Activated CD4-positive, alpha-beta memory T cell treated with anti-CD3 and anti-CD28 coated beads, Interleukin-2, amount 10 ng/mL, durations not matched to agents 7 days and 5 days (primary cell): ENCODE data around the gene SPAG17. TPM values are rescaled to one million over a fixed set of nuclear protein-coding genes. Genes with fewer than 3 reads are reported as not detected.

Experiments used
- CTCF ChIA-PET: fragments of 350-600 bp; sonication (Branson Sonifier 250); formaldehyde crosslinking; loops from one replicate; lab custom pipeline; 2021; ENCODE audit warnings: antibody characterized with exemption, inconsistent platforms; lab: Charles Lee
- POLR2A ChIA-PET: fragments of 350-600 bp; sonication (Branson Sonifier 250); formaldehyde crosslinking; loops from one replicate; lab custom pipeline; 2021; ENCODE audit warnings: antibody characterized with exemption; lab: Charles Lee
- DNase-seq: peaks from one replicate; pipeline ENCODE4 v3.0.0-alpha.2; 2020
- H3K27ac Mint-ChIP-seq: one replicate; pipeline ENCODE4 v1.8.0; 2021; ENCODE audit warnings: mild to moderate bottlenecking, mixed read lengths
- H3K27me3 Mint-ChIP-seq: one replicate; pipeline ENCODE4 v1.8.0; 2021; ENCODE audit warnings: mixed read lengths
- H3K36me3 Mint-ChIP-seq: one replicate; pipeline ENCODE4 v1.8.0; 2021; ENCODE audit warnings: low read depth, mixed read lengths
- H3K4me1 Mint-ChIP-seq: one replicate; pipeline ENCODE4 v1.8.0; 2021; ENCODE audit warnings: mixed read lengths
- H3K4me3 Mint-ChIP-seq: one replicate; pipeline ENCODE4 v1.8.0; 2021; ENCODE audit warnings: mild to moderate bottlenecking, mixed read lengths
- H3K9me3 Mint-ChIP-seq: one replicate; pipeline ENCODE4 v1.8.0; 2021; ENCODE audit warnings: mixed read lengths
- total RNA-seq, 2 experiments: library from RNA; stranded (reverse); gene quantifications; one replicate each; pipeline ENCODE4 v1.2.3, GENCODE V29; 2021

SPAG17 gene
- total RNA-seq, 2 experiments from 2014 or later: not detected

GRCh38 chr1:117921991-117922390 is 263.0 kb downstream of the SPAG17 start:
- Mint-ChIP-seq H3K27me3 (no peaks in the 10 kb centered on the region), H3K36me3 (peaks cover 12% of the 10 kb centered on the region), H3K4me1 (peaks cover under 1% of the 10 kb centered on the region), H3K27ac (no peak overlapping the region), H3K9me3 (no peaks in the 10 kb centered on the region), H3K4me3 (no peak overlapping the region)
- POLR2A ChIA-PET: no interaction called here
- CTCF ChIA-PET: no interaction called here
- DNase-seq: no peak

GRCh38 chr1:117919376-117919775 is 265.7 kb downstream of the SPAG17 start:
- H3K4me1 Mint-ChIP-seq: no peaks in the 10 kb centered on the region
- POLR2A ChIA-PET: no interaction called here
- no peak overlapping the region for H3K4me3 Mint-ChIP-seq
- H3K9me3 Mint-ChIP-seq: no peaks in the 10 kb centered on the region
- DNase-seq: no peak
- H3K36me3 Mint-ChIP-seq: peaks cover 32% of the 10 kb centered on the region
- CTCF ChIA-PET: interaction anchor here (1.2 to 1.4 kb wide), 2 partner anchors 9 to 24 kb away, joined by 3 to 5 read pairs; partner anchors contain the start of genes GDAP2 and WDR3
- no peak overlapping the region for H3K27ac Mint-ChIP-seq
- H3K27me3 Mint-ChIP-seq: no peaks in the 10 kb centered on the region

- no peak for DNase-seq
- POLR2A ChIA-PET: no interaction called here
- H3K27me3 Mint-ChIP-seq: no peaks in the 10 kb centered on the region
- peaks cover 3% of the 10 kb centered on the region for H3K4me1 Mint-ChIP-seq
- peaks cover 53% of the 10 kb centered on the region for H3K36me3 Mint-ChIP-seq
- H3K4me3 Mint-ChIP-seq: no peak overlapping the region
- no peak overlapping the region for H3K27ac Mint-ChIP-seq
- no peaks in the 10 kb centered on the region for H3K9me3 Mint-ChIP-seq
- CTCF ChIA-PET: interaction anchor here (7.6 kb wide), 1 partner anchor 15 kb away, joined by 54 read pairs; no protein-coding TSS in a partner anchor
Observed at GRCh38 chr1:117911051-117911450, 274.0 kb downstream of the SPAG17 start.

GRCh38 chr1:117905019-117905418 is 280.0 kb downstream of the SPAG17 start:
- H3K36me3 Mint-ChIP-seq: peaks cover 39% of the 10 kb centered on the region
- DNase-seq: no peak
- no peak overlapping the region for H3K4me3 Mint-ChIP-seq
- H3K27ac Mint-ChIP-seq: no peak overlapping the region
- CTCF ChIA-PET: interaction anchor here (7.6 kb wide), 1 partner anchor 9 kb away, joined by 54 read pairs; no protein-coding TSS in a partner anchor
- POLR2A ChIA-PET: no interaction called here
- peaks cover 8% of the 10 kb centered on the region for H3K4me1 Mint-ChIP-seq
- no peaks in the 10 kb centered on the region for H3K9me3 Mint-ChIP-seq
- H3K27me3 Mint-ChIP-seq: no peaks in the 10 kb centered on the region

GRCh38 chr1:117904485-117904884 is 280.5 kb downstream of the SPAG17 start:
- no peak for DNase-seq
- Mint-ChIP-seq H3K4me3 (no peak overlapping the region), H3K27me3 (no peaks in the 10 kb centered on the region), H3K4me1 (peaks cover 8% of the 10 kb centered on the region), H3K36me3 (peaks cover 39% of the 10 kb centered on the region), H3K27ac (no peak overlapping the region), H3K9me3 (no peaks in the 10 kb centered on the region)
- CTCF ChIA-PET: interaction anchor here (7.6 kb wide), 1 partner anchor 8 kb away, joined by 54 read pairs; no protein-coding TSS in a partner anchor
- POLR2A ChIA-PET: no interaction called here
